GM19395 (cell line): ENCODE measurements around the gene RILPL2.
"Not testable (repeated sequence)": the region's sequence is repeated elsewhere in the genome, so short reads cannot be mapped to it uniquely, and the experiment has no call there.

ENCODE experiments used
- ATAC-seq: cut with Tn5 transposase; IDR thresholded peaks from one replicate; pipeline ENCODE4 v1.9.1; 2021; ENCODE audit warnings: mild to moderate bottlenecking, moderate library complexity; ENCODE audit not compliant: unreplicated experiment

RILPL2 gene, protein sequence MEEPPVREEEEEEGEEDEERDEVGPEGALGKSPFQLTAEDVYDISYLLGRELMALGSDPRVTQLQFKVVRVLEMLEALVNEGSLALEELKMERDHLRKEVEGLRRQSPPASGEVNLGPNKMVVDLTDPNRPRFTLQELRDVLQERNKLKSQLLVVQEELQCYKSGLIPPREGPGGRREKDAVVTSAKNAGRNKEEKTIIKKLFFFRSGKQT

DNA sequence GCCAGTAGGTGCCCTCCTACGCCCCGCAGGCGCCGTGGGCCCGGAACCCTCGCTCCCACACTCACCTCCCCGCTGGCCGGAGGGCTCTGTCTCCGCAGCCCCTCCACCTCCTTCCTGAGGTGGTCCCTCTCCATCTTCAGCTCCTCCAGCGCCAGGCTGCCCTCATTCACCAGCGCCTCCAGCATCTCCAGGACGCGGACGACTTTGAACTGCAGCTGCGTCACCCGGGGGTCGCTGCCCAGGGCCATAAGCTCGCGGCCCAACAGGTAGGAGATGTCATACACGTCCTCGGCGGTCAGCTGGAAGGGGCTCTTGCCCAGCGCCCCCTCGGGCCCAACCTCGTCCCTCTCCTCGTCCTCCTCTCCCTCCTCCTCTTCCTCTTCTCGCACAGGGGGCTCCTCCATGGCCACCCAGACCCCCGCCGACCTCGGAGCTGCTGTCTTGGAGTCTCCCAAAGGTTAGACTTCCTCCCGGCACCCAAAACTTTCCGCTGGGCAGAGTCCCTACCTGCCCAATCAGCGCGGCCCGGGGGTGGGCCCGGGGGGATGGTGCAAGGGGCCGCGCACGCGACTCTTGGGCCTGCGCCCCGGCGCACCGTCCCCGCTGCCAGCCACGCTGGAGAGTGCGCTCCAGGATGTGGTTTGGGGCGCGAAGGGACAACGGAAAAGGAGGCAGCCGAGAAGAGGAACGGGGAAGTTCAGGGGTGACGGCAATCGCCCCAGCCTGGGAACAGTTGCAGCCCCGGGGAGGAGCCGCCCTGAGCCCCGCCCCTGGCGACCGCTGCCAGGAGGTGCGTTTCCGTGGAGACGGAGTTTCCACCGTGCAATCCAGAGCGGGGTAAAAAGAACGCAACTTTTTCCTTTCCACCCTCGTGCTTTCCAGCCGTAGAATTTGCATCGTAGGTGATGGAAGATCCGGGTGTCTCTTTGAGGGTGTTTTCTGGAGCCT, at the start of gene RILPL2:
RILPL2 (minus strand) TSS at position 668 of the 948 bp plus-strand sequence; CDS start at position 404, 264 bp downstream.
- peak; percentile 67 for ATAC-seq

DNA sequence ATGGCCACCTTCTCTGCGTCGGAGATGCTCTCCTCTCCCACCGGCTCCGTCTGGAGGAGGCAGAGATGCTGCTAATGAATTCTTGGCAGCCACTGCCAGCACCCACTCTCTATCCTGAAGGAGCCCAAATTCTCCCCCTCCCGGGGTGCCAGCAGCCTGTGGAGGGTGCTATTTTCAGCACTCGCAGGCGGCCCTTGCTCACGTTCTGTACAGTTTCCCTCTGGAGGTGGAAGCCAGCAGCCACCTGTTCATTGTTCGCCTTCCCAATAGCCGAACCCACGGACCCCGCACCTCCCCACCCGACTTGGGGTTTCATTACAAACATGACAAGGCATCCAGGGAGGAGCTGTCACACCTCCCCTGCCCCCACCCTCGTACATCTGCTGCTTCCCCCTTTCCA, 49.3 kb upstream of the RILPL2 start:
- ATAC-seq: no peak

DNA sequence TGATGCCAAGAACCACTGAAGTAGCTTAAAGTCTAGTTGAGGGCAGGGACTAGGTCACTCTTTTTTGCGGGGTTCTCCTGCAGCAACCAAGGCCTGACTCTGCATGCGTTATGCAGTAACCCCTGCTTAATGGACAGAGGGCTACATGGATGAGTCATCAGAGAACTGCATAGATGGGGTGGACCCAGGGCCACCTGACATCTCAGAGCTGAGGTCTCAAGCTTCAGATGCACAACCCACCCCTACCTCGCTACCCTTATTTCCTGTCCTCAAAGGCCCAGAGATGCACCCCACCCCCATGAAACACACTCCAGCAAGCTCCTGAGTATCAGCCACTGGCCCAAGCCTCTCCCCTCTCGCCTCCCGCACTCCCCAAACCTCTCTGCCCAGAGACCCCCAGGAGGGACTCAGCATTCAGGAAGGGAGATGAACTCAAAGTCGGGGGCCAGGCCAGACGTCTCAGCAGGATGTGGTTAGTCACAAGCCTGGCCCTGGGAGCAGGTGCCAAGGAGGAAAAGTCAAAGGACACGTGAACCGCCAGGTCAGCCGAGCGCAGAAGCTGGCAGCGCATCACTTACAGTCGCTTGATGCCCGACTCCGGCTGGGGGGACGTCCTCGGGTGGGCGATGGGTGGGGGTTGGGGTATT, 47.2 kb upstream of the RILPL2 start:
- no peak for ATAC-seq

DNA sequence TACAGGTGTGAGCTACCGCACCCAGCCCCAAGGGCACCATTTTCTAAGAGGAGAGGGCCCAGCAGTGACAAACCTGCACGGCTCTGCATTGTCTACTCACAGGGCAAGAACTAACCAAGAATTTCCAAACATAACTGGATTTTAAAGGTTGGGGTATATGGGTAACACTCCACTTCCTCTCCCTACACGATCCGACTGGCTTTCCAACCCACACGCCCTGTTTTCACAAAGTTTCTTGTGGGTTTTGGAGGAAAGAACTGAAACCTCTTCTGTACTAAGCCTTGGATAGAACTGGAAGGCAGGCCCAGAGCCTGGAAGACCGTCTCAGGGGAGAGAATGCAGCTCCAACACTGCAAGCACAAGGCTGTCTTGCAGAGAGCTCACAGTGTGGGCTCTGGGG, 46.4 kb upstream of the RILPL2 start:
- no peak for ATAC-seq

DNA sequence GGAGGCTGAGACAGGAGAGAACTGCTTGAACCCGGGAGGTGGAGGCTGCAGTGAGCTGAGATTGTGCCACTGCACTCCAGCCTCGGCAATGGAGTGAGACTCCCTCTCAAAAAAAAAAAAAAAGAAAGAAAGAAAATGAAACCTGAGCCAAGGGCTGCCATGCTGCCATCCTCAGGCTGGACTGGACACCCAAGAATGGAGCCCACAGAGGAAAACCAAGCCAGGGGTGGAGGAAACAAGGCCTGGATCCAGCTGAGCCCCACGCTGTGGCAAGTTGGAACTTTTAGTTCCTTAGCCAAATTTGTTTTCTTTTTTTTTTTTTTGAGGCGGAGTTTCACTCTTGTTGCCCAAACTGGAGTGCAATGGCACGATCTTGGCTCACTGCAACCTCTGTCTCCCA, 44.8 kb upstream of the RILPL2 start:
- not testable (repeated sequence) for ATAC-seq

DNA sequence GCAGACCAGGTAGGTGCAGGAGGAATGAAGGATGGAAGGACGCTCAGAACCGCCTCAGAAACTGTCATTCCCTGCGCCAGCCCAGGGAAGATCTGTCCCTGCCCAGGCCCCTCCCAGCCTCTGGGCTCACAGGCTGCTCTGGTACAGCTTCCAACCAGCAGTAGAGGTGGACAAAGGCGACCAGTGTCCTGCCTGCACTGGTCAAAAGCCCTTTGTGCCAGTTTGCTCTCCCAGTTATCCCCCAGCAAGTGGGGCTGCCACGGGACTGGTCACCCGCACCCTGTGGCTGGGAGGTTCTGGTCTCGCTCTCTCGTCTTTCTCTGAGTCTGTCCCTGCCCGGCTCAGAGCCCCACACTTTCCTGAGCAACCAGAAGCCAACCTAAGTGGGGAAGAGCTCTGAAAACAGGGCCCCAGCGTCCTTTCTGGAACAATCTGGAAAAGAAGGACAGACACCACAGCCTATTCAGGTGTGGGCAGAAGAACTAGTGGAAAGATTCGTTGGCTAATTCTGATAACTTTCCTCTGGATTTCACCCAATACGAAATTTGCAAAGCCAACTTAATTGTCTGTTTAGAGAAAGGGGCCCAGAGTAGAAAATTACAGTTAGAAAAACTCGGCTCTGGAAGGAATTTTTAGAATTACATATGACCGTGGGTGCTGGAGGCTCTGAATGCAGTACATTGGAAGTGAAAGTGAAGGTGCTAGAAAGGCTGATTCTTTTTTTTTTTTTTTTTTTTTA, 43.1 kb upstream of the RILPL2 start:
- ATAC-seq: no peak

DNA sequence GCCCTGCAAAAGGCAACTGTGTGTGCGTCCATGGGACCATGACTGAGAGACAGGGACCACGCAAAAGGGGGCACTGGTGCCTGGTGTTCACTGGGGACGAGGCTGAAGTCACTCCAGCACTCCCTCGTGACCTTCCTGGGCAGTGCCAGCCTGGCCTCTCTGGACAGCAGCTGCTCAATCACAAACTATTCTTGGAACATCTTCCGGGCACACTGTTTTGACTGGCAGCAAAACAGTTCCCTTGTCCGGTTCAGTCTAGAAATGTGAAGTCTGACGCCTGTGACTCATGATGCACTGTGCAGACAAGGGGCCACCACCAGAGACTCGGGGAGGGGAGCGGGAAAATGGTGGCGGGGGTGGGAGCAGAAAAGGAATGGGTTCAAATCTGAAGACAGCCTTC, 42.3 kb upstream of the RILPL2 start:
- no peak for ATAC-seq

DNA sequence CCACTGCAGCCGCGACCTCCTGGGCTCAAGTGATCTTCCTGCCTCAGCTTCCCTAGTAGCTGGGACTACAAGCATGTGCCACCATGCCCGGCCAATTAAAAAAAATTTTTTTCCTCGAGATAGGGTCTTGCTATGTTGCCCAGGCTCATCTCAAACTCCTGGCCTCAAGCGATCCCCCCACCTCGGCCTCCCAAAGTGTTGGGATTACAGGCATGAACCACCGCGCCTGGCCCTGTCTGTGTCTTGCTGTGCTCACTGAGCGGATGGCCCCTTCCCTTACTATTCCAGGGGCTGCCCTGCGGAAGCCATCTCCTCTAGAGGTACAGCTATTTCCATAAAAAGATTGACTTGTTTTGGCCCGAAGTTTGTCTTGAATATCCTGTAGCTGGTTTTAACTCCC, 41.6 kb upstream of the RILPL2 start:
- no peak for ATAC-seq

DNA sequence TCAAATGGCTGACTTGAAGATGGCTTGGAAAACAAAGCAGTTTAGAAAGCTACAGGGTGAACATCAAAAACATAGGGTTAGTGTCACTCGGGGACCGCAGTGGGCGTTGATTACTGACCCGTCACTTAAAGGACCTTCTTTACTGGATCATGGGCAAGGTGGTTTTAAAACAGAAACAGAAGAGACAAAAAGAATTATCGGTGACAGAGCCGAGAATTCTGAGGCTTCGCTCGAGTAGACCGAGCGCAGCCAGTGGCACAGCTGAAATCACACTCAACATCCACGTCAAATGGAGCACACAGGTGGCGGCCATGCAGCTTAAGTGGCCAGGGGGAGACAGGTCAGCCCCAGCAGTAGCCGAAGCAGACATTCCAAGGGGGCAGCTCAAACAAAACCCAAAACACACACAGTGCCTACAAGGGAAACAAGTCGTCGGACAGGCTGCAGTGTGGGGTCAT, 38.8 kb upstream of the RILPL2 start:
- ATAC-seq: no peak

DNA sequence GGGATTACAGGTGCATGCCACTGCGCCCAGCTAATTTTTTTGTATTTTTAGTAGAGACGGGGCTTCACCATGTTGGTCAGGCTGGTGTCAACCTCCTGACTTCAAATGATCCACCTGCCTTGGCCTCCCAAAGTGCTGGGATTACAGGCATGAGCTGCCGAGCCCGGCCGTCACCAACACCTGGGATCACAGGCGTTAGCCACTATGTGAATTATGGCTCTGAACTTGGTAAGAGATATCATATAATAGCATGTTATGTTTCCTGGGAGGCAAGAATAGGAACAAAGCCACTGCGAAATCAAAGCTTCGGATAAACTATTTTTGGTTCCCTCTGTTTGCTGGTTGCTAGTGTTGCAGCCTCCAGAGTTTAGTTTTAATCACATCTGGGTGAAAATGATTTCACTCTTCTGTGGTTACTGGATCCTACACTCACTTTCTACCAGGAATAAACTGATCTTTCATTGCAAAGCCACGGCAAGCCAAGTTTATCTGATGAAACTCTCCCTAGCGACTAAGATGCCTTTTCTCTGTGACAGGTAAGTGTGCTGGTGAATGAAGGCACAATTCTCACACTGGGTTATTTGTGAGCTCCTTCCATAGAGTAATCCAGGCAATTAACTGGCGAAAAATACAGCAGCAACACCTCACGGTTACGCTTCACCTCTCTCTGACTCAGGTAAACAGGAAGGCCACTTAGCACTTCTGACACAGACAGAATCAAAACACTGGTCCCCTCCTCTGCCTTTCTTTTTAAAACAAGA, 38.2 kb upstream of the RILPL2 start:
- ATAC-seq: no peak

DNA sequence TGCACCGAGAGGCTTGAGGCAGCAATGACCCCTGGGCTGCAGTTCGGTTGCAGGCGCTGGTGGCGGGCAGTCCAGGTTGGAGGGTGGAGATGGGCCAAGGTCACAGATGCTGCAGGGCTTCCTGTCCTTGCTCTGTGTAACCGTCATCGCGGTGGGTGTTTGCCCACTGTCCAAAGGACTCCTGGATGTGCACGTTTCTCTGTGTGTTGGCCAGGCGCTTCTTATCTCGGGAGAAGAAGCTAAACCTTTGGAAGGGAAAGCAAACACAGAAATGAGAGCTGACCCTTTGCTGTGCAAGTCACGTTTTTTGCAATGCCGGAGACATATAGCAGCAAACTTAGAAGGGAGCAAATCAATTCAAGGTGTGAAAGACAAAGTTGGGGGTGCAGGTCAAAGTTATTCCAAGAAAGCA, 36.0 kb upstream of the RILPL2 start:
- no peak for ATAC-seq

DNA sequence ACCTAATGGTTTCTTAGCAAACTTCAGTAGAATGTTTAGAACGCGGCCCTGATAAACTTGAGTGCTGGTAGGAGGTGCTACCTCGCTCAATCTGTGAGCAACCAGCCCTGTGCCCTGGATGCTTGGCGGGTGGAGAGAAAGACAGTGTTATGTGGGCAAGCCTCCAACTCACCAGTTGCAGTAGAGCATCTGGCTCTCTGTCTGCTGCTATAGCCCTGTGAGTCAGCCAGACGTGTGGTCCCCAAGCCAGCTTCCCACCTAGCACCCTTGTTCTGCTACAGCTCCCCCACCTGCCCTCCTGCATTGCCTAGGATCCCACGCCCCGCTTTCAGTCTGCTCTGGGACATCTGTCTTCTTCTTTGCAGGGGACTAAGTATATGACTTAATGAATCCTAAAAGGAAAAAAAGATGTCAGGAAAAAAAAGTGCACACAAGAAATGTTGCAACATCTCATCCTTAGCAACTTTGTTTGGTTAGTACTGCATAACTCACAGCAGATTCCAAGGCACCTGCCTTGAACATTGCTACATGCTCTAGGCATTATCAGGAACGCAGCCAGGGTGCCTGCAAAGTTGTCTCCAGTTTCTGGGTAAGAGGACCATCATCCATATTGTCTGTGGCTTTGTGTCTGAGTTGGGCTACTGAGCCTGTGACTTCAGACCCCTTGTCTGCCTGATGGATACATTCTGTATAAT, 35.0 kb upstream of the RILPL2 start:
- ATAC-seq: no peak

DNA sequence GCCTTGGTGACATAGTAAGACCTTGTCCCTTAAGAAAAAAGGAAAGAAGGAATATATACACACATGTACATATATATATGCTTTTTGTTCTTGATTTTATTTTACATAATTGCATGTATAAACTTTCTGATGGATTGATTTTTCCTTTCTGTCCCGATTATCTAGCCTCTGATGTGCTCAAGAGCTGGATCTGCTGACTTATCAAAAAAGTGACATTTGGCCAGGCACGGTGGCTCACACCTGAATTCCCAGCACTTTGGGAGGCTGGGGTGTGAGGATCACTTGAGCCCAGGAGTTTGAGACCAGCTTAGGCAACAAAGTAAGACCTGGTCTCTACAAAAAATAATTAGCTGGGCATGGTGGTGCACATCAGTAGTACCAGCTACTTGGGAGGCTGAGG, 33.5 kb upstream of the RILPL2 start:
- ATAC-seq: no peak

DNA sequence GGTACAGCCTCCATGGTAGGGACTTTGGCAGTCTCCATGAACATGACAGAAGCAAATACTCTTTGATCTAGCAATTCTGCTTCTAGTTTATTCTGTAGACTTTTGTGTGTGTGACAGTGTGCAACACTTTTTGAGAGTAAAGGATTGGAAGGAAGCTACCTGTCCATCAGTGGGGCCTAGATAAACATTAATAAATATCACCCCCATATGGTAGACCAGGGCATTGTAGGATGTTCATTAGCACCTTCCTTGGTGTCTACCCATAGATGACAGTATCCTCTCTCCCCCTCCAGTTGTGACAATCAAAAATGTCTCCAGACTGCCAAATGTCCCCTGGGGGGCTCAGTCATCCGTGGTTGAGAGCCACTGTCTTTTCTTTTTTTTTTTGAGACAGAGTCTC, 32.3 kb upstream of the RILPL2 start:
- ATAC-seq: no peak

DNA sequence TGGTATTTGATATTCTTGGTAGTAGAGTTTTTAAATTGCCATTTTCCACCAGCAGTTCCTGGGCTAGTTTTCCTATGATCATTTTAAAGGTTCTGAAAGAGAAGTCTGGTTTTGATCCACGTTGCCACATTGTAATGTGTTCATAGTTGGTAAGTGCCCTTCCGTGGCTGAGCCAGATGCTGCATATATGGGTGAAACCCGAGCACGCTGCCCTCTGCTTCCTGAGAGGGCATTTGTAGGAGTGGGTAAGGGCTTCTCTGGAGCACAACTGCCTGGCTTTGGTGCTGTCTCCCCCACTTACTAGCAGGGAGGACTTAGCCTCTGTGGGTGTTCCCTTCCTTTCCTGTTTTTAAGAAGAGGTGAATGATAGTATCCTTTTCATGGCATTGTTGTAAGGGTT, 28.6 kb upstream of the RILPL2 start:
- ATAC-seq: no peak

DNA sequence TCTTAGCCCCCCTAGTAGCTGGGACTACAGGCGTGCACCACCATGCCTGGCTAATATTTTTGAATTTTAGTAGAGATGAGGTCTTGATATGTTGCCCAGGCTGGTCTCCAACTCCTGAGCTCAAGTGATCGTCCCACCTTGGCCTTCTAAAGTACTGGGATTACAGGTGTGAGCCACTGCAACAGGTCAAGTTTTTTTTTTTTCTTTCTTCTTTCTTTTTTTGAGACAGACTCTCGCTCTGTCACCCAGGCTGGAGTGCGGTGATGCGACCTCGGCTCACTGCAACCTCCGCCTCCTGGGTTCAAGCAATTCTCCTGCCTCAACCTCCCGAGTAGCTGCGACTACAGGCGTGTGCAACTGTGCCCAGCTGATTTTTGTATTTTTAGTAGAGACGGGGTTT, 26.7 kb upstream of the RILPL2 start:
- ATAC-seq: not testable (repeated sequence)

DNA sequence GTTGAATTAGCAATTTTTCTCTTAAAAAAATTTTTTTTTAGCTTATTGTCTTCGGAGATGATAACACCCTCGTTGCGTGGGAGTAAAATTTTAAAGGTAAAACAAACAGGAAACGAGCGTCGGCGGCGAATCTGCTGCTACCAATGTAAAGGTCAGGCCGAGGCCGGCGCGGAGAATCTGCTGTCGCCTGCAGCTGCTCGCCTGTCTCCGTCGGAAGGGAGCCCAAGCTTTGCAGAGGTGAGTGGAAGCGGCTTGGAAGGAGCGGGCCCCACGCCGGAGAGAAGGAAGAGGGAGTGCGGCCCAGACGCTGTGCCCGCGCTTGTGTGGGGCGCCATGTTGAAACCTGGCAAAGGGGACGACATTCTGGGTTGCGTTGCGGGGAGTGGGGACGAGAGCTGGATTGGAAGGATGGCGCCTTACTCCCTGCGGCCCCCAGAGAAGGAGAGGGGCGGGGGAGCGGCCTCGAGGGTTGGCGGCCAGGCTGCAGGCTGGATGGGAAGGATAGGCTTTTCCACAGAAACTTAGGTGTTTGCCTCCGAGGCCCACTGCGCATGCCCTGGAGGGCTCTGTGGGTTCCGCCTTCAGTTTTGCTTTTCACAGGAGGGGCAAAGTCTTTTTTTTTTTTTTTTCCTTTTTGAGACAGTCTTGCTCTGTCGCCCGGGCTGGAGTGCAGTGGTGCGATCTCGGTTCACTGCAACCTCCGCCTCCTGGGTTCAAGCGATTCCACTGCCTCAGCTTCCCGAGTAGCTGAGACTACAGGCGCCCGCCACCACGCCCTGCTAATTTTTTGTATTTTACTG, 21.7 kb upstream of the RILPL2 start, which contains the start of gene SNRNP35:
SNRNP35 (plus strand) TSS at position 160 of the 800 bp plus-strand sequence. CDS start 7,402 bp downstream, outside the sequence.
- peak; percentile 77 for ATAC-seq

DNA sequence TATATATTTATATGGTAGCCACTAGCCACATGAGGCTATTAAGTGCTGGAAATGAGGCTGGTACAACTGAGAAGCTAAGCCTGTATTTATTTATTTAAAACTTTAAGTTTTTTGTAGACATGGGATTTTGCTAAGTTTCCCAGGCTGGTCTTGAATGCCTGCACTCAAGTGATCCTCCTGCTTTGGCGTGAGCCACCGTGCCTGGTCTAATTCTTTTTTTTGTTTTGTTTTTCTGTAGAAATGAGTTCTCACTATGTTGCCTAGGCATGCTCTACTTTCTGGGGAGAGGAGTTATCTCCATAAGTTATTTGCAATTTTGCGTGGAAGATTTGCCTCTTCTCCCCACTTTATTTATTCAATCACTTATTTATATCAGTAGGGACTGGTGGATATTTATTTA, 16.7 kb upstream of the RILPL2 start:
- ATAC-seq: no peak

DNA sequence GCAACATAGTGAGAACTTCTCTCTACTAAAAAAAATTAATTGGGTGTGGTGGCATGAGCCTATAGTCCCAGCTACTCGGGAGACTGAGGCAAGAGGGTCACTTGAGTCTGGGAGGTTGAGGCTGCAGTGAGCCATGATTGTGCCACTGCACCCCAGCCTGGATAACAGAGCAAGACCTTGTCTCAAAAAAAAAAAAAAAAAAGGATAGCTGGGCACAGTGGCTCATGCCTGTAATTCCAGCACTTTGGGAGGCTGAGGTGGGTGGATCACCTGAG, 15.7 kb upstream of the RILPL2 start:
- not testable (repeated sequence) for ATAC-seq
